GM12878 (cell line): ENCODE measurements around the gene MXRA8. TPM values are rescaled to one million over a fixed set of nuclear protein-coding genes. Genes with fewer than 3 reads are reported as not detected.

Experiments
- ATAC-seq: fragments of 200-7000 bp; cut with Tn5 transposase; 3 replicates; pipeline ENCODE4 v1.9.1; 2020; ENCODE audit warnings: mild to moderate bottlenecking, moderate library complexity
- BruUV-seq: library from RNA; stranded (reverse); fragments of 400-500 nt; replicated peaks from 2 replicates; lab custom pipeline; 2021; lab: Mats Ljungman, UMichigan
- CTCF ChIA-PET: fragments of 300-600 bp; sonication (Branson Sonifier 250); formaldehyde crosslinking; extraction: SDS; loops from one replicate; lab custom pipeline; 2021; ENCODE audit warnings: inconsistent platforms; lab: Yijun Ruan, JAX
- POLR2A ChIA-PET: fragments of 350-600 bp; formaldehyde crosslinking; extraction: SDS; loops from one replicate; lab custom pipeline; 2021; ENCODE audit warnings: inconsistent platforms; lab: Charles Lee
- RAD21 ChIA-PET: fragments of 300-600 bp; sonication (Branson Sonifier 250); formaldehyde crosslinking; loops from one replicate; lab custom pipeline; 2023; ENCODE audit warnings: antibody characterized with exemption; ENCODE audit not compliant: unreplicated experiment; lab: Charles Lee
- SMC1A ChIA-PET: fragments of 300-600 bp; sonication (Branson Sonifier 250); formaldehyde crosslinking; loops from one replicate; lab custom pipeline; 2023; ENCODE audit not compliant: unreplicated experiment, uncharacterized antibody; lab: Charles Lee
- DNase-seq: peaks from one replicate; pipeline ENCODE4 v3.0.0-alpha.2; 2011; ENCODE audit warnings: low read depth, low spot score
- FAIRE-seq: peaks from 3 replicates; lab custom pipeline; 2011; peaks lifted over from hg19 to GRCh38; lab: Jason Lieb, UNC
- H2AFZ ChIP-seq: 2 replicates; pipeline ENCODE4 v1.6.0; 2011; ENCODE audit warnings: low read depth, low read length, control low read depth; ENCODE audit not compliant: control insufficient read depth
- H3K27ac ChIP-seq: 2 replicates; pipeline ENCODE4 v1.5.1; 2011; ENCODE audit warnings: control low read depth; ENCODE audit not compliant: control insufficient read depth, insufficient read depth
- H3K27me3 ChIP-seq, 2 experiments: replicated peaks in 1 of 2; 2 replicates each; pipeline versions ENCODE4 v1.6.0 to v1.6.1; 2011; ENCODE audit warnings: low read length in 1 of 2; ENCODE audit not compliant: control insufficient read depth in 2 of 2, insufficient read depth in 2 of 2
- H3K36me3 ChIP-seq, 2 experiments: 2 replicates each; pipeline ENCODE4 v1.5.1; 2011; ENCODE audit warnings: low read length in 1 of 2; ENCODE audit not compliant: control insufficient read depth in 2 of 2, insufficient read depth in 2 of 2
- H3K4me1 ChIP-seq: 2 replicates; pipeline ENCODE4 v1.6.1; 2011; ENCODE audit warnings: mild to moderate bottlenecking, low read length, moderate library complexity, mixed read lengths; ENCODE audit not compliant: control insufficient read depth, insufficient read depth
- H3K4me2 ChIP-seq: 2 replicates; pipeline ENCODE4 v1.6.0; 2011; ENCODE audit warnings: control low read depth; ENCODE audit not compliant: control insufficient read depth, insufficient read depth
- H3K4me3 ChIP-seq: fragments of 200-600 bp; sonication (generic); 2 replicates; pipeline ENCODE4 v1.5.1; 2016
- H3K79me2 ChIP-seq: 2 replicates; pipeline ENCODE4 v1.6.0; 2011; ENCODE audit warnings: low read length; ENCODE audit not compliant: control insufficient read depth, insufficient read depth
- H3K9ac ChIP-seq: 2 replicates; pipeline ENCODE4 v1.8.0; 2011; ENCODE audit warnings: low read length, control low read depth, mixed read lengths; ENCODE audit not compliant: control insufficient read depth, insufficient read depth
- H3K9me3 ChIP-seq: replicated peaks from 3 replicates; pipeline ENCODE4 v1.5.1; 2011; ENCODE audit warnings: mild to moderate bottlenecking, low read length; ENCODE audit not compliant: control insufficient read depth, insufficient read depth
- H4K20me1 ChIP-seq: 2 replicates; pipeline ENCODE4 v1.6.0; 2011; ENCODE audit not compliant: control insufficient read depth, insufficient read depth
- ATF2 ChIP-seq: IDR thresholded peaks from 2 replicates; pipeline ENCODE4 v1.6.1; 2012; ENCODE audit warnings: low read length, inconsistent platforms
- MYC ChIP-seq: IDR thresholded peaks from 2 replicates; pipeline ENCODE4 v1.6.1; 2011; ENCODE audit warnings: mild to moderate bottlenecking, low read length, moderate library complexity, inconsistent platforms; ENCODE audit not compliant: insufficient read depth, insufficient replicate concordance, insufficient read length, severe bottlenecking
- PRDM15 ChIP-seq: fragments of 450-650 bp; formaldehyde crosslinking; IDR thresholded peaks from 2 replicates; pipeline ENCODE4 v1.4.0; 2020; ENCODE audit warnings: mild to moderate bottlenecking, moderate library complexity
- RAD21 ChIP-seq: IDR thresholded peaks from 2 replicates; pipeline ENCODE4 v1.6.1; 2011; ENCODE audit warnings: mild to moderate bottlenecking, low read depth, low read length, moderate library complexity; ENCODE audit not compliant: insufficient read depth
- SMAD1 ChIP-seq: fragments of 450-650 bp; IDR thresholded peaks from 2 replicates; pipeline ENCODE4 v1.6.1; 2018; ENCODE audit warnings: mild to moderate bottlenecking, low read depth; ENCODE audit not compliant: partially characterized antibody
- WGBS: methylation state at CpG from one replicate; pipeline ENCODE4 v1.1.6; 2016; ENCODE audit warnings: low lambda C conversion rate; ENCODE audit not compliant: insufficient replicate concordance, insufficient coverage; ENCODE audit errors: missing lambda C conversion rate; 5-methylcytosine and 5-hydroxymethylcytosine counted together
- in situ Hi-C: fragments of 300-500 bp; cut with MboI; formaldehyde crosslinking; loops from 9 replicates; pipeline ENCODE4 v1.14.3; 2018; ENCODE audit warnings: mixed read lengths
- intact Hi-C: fragments of 100-400 bp; cut with micrococcal nuclease; formaldehyde crosslinking; loops from one replicate; pipeline ENCODE4 v1.14.2; 2022; ENCODE audit not compliant: unreplicated experiment
- polyA plus RNA-seq, 11 experiments: library from polyadenylated mRNA; depleted of rRNA in 4 of 11; unstranded in 6 of 11; stranded (reverse) in 5 of 11; fragments of >200 nt; fragmentation: Nextera tagmentation in 4 of 11; fragmentation: Illumina TruSeq in 1 of 11; extraction: Ambion mirVana in 4 of 11; extraction: Trizol in 1 of 11; gene quantifications; 1 replicate in 1 of 11; 2 replicates in 10 of 11; pipeline versions ENCODE4 v1.2.1 to v1.2.3, GENCODE V29; 2011 to 2016; ENCODE audit warnings: inconsistent platforms in 2 of 11, missing spikeins in 2 of 11, low read depth in 1 of 11
- total RNA-seq, 4 experiments: library from RNA; depleted of rRNA in 3 of 4; stranded (reverse); fragments of >200 nt in 3 of 4; fragmentation: Illumina TruSeq in 1 of 4; extraction: Trizol in 1 of 4; gene quantifications; 2 replicates each; pipeline versions ENCODE4 v1.2.1 to v1.2.3, GENCODE V29; 2013 to 2021

Gene MXRA8
- total and polyA plus RNA-seq, 10 of the 15 experiments (the other 5 are each of a cell fraction or from before 2014, with no cell fraction given) = 0.11 to 0.54 (median 0.21) TPM; not detected in 6

GRCh38 chr1:1336446-1336845, 21.9 kb downstream of the MXRA8 start (continued):
- TF ChIP-seq PRDM15 (CRISPR knock-in tag) (no peak), RAD21 (no peak)

- TF ChIP-seq ATF2 (no peak), MYC (no peak), SMAD1 (no peak)
Measured at GRCh38 chr1:1335792-1336248, 22.5 kb downstream of the MXRA8 start.

More at GRCh38 chr1:1335792-1336248, 22.5 kb downstream of the MXRA8 start:
- no peak overlapping the region for H3K9ac ChIP-seq
- no peaks in the 10 kb centered on the region for H3K27me3 ChIP-seq
- H3K36me3 ChIP-seq = peaks cover 0 to 3% of the 10 kb centered on the region in 2 experiments; a peak in 3 of 4 replicates
- no TSS peak for BruUV-seq
- no peaks in the 10 kb centered on the region for H3K9me3 ChIP-seq
- SMC1A ChIA-PET = no interaction called here
- DNase-seq (no peak), FAIRE-seq (no peak), ATAC-seq (no peak)
- no peaks in the 10 kb centered on the region for H4K20me1 ChIP-seq
- in situ Hi-C loops = no loop called here
- WGBS = 93% methylated on average over 13 of the region's 21 CpGs
- RAD21 ChIA-PET = no interaction called here
- POLR2A ChIA-PET = no interaction called here
- CTCF ChIA-PET = no interaction called here
- no peaks in the 10 kb centered on the region for H3K79me2 ChIP-seq
- H3K4me3 ChIP-seq = no peak overlapping the region
- no peak overlapping the region for H2AFZ ChIP-seq
- no peak overlapping the region for H3K4me2 ChIP-seq
- H3K27ac ChIP-seq = no peak overlapping the region
- intact Hi-C loops = no loop called here
- no peaks in the 10 kb centered on the region for H3K4me1 ChIP-seq
